GM21576 (cell line): ENCODE data around the gene CLMN.

Experiments used
- ATAC-seq: cut with Tn5 transposase; IDR thresholded peaks from one replicate; pipeline ENCODE4 v1.9.1; 2021; ENCODE audit warnings: mild to moderate bottlenecking, moderate library complexity; ENCODE audit not compliant: unreplicated experiment

The CLMN gene

GRCh38 chr14:95322651-95323050 lies 2.9 kb upstream of the CLMN start:
- ATAC-seq, result no peak

- no peak for ATAC-seq
Measured at GRCh38 chr14:95321693-95322455, 2.2 kb upstream of the CLMN start.

- ATAC-seq, result no peak
Measured at GRCh38 chr14:95320955-95321600, 1.4 kb upstream of the CLMN start.

GRCh38 chr14:95320078-95320895 lies 579 bp upstream of the CLMN start:
- ATAC-seq, result no peak

- no peak for ATAC-seq
Measured at GRCh38 chr14:95318399-95319311, 1.1 kb downstream of the CLMN start.

GRCh38 chr14:95317817-95318343 lies 1.8 kb downstream of the CLMN start:
- no peak for ATAC-seq

GRCh38 chr14:95316821-95317220 lies 2.9 kb downstream of the CLMN start:
- no peak for ATAC-seq

GRCh38 chr14:95315579-95315978 lies 4.1 kb downstream of the CLMN start:
- no peak for ATAC-seq

- ATAC-seq, result no peak
Measured at GRCh38 chr14:95315156-95315555, 4.6 kb downstream of the CLMN start.

GRCh38 chr14:95314609-95315008 lies 5.1 kb downstream of the CLMN start:
- peak; percentile 75 for ATAC-seq

- no peak for ATAC-seq
Measured at GRCh38 chr14:95313707-95314106, 6.0 kb downstream of the CLMN start.

- ATAC-seq, result no peak
Measured at GRCh38 chr14:95313190-95313589, 6.5 kb downstream of the CLMN start.

- ATAC-seq, result no peak
Measured at GRCh38 chr14:95312311-95312710, 7.4 kb downstream of the CLMN start.

GRCh38 chr14:95311752-95312151 lies 8.0 kb downstream of the CLMN start:
- ATAC-seq, result no peak

- no peak for ATAC-seq
Measured at GRCh38 chr14:95310635-95311380, 8.9 kb downstream of the CLMN start.

- ATAC-seq, result no peak
Measured at GRCh38 chr14:95309261-95310051, 10.3 kb downstream of the CLMN start.

GRCh38 chr14:95308073-95308472 lies 11.6 kb downstream of the CLMN start:
- ATAC-seq, result no peak

GRCh38 chr14:95307402-95308041 lies 12.2 kb downstream of the CLMN start:
- ATAC-seq, result no peak
